IMR-90 (cell line): ENCODE measurements around the gene OR51E1. TPM values are rescaled to one million over a fixed set of nuclear protein-coding genes. Genes with fewer than 3 reads are reported as not detected.

ENCODE experiments used
- ATAC-seq: fragments of 200-7000 bp; cut with Tn5 transposase; 2 replicates; pipeline ENCODE4 v1.9.1; 2020; ENCODE audit warnings: low read depth, mild to moderate bottlenecking, moderate library complexity
- BruUV-seq: library from RNA; stranded (reverse); fragments of 400-500 nt; replicated peaks from 2 replicates; lab custom pipeline; 2021; lab: Mats Ljungman, UMichigan
- CTCF ChIA-PET: fragments of 300-600 bp; formaldehyde crosslinking; extraction: SDS; loops from one replicate; lab custom pipeline; 2021; ENCODE audit warnings: antibody characterized with exemption; lab: Yijun Ruan, JAX
- POLR2A ChIA-PET: fragments of 300-600 bp; sonication (Branson Sonifier 250); formaldehyde crosslinking; loops from one replicate; lab custom pipeline; 2022; ENCODE audit warnings: antibody characterized with exemption; ENCODE audit not compliant: unreplicated experiment; lab: Charles Lee
- DNase-seq: peaks from one replicate; pipeline ENCODE4 v3.0.0; 2013
- H2AFZ ChIP-seq: replicated peaks from 2 replicates; pipeline ENCODE3; 2013; ENCODE audit warnings: low read length, mild to moderate bottlenecking; ENCODE audit not compliant: poor library complexity
- H2AK5ac ChIP-seq: 2 replicates; pipeline ENCODE4 v1.6.1; 2013; ENCODE audit warnings: low read depth, low read length, inconsistent platforms
- H2AK9ac ChIP-seq: replicated peaks from 2 replicates; pipeline ENCODE3; 2013; ENCODE audit warnings: mild to moderate bottlenecking, low read depth, low read length, moderate library complexity; ENCODE audit not compliant: poor library complexity
- H2BK120ac ChIP-seq: 2 replicates; pipeline ENCODE4 v1.6.1; 2013; ENCODE audit warnings: low read depth, low read length, inconsistent platforms
- H2BK15ac ChIP-seq: 3 replicates; pipeline ENCODE4 v1.6.1; 2013; ENCODE audit warnings: low read depth, low read length, inconsistent platforms
- H2BK20ac ChIP-seq: 2 replicates; pipeline ENCODE4 v1.6.1; 2013; ENCODE audit warnings: low read depth, mild to moderate bottlenecking, inconsistent platforms, low read length, moderate library complexity
- H2BK5ac ChIP-seq: 2 replicates; pipeline ENCODE4 v1.6.1; 2013; ENCODE audit warnings: mild to moderate bottlenecking, low read depth, low read length, inconsistent platforms; ENCODE audit not compliant: poor library complexity, severe bottlenecking
- H3K14ac ChIP-seq: replicated peaks from 2 replicates; pipeline ENCODE4 v1.6.1; 2013; ENCODE audit warnings: low read depth, low read length, inconsistent platforms
- H3K18ac ChIP-seq: 2 replicates; pipeline ENCODE4 v1.6.1; 2013; ENCODE audit warnings: low read depth, low read length, control low read depth
- H3K23ac ChIP-seq: 2 replicates; pipeline ENCODE4 v1.6.1; 2013; ENCODE audit warnings: low read depth, low read length, inconsistent platforms
- H3K27ac ChIP-seq: 2 replicates; pipeline ENCODE4 v1.5.1; 2013; ENCODE audit warnings: mild to moderate bottlenecking, control low read depth, low read length; ENCODE audit not compliant: insufficient read depth
- H3K27me3 ChIP-seq: 2 replicates; pipeline ENCODE4 v1.6.1; 2013; ENCODE audit warnings: low read length; ENCODE audit not compliant: control insufficient read depth, insufficient read depth
- H3K36me3 ChIP-seq: 2 replicates; pipeline ENCODE4 v1.6.1; 2013; ENCODE audit warnings: low read length, mixed read lengths; ENCODE audit not compliant: control insufficient read depth, insufficient read depth
- H3K4ac ChIP-seq: 2 replicates; pipeline ENCODE4 v1.6.1; 2013; ENCODE audit warnings: low read depth, low read length, inconsistent platforms
- H3K4me1 ChIP-seq: 2 replicates; pipeline ENCODE4 v1.6.1; 2013; ENCODE audit warnings: low read length, mixed read lengths; ENCODE audit not compliant: control insufficient read depth, insufficient read depth
- H3K4me2 ChIP-seq: 2 replicates; pipeline ENCODE4 v1.6.1; 2013; ENCODE audit warnings: low read depth, mild to moderate bottlenecking, control low read depth, low read length, moderate library complexity
- H3K4me3 ChIP-seq: 2 replicates; pipeline ENCODE4 v1.5.1; 2013; ENCODE audit warnings: low read depth, mild to moderate bottlenecking, control low read depth, low read length, moderate library complexity; ENCODE audit not compliant: insufficient read depth
- H3K56ac ChIP-seq: 2 replicates; pipeline ENCODE4 v1.6.1; 2013; ENCODE audit warnings: low read length, inconsistent platforms; ENCODE audit not compliant: insufficient read depth; ENCODE audit errors: extremely low read depth
- H3K79me1 ChIP-seq, 2 experiments: 2 replicates each; pipeline ENCODE4 v1.6.1; 2013; ENCODE audit warnings: low read length in 2 of 2, inconsistent platforms in 1 of 2, low read depth in 1 of 2
- H3K9ac ChIP-seq: 2 replicates; pipeline ENCODE4 v1.6.1; 2013; ENCODE audit warnings: low read depth, low read length, control low read depth
- H3K9me1 ChIP-seq: 2 replicates; pipeline ENCODE4 v1.6.1; 2013; ENCODE audit warnings: low read length, inconsistent platforms; ENCODE audit not compliant: insufficient read depth
- H3K9me3 ChIP-seq: 2 replicates; pipeline ENCODE4 v1.6.1; 2013; ENCODE audit warnings: low read length; ENCODE audit not compliant: control insufficient read depth, insufficient read depth
- H4K20me1 ChIP-seq: 2 replicates; pipeline ENCODE4 v1.6.1; 2013; ENCODE audit warnings: low read length, inconsistent platforms; ENCODE audit not compliant: insufficient read depth
- H4K5ac ChIP-seq: 2 replicates; pipeline ENCODE4 v1.6.1; 2013; ENCODE audit warnings: mild to moderate bottlenecking, low read depth, low read length, control low read depth
- H4K8ac ChIP-seq, 2 experiments: 2 replicates each; pipeline ENCODE4 v1.6.1; 2013; ENCODE audit warnings: low read depth in 2 of 2, low read length in 2 of 2, control low read depth in 1 of 2, inconsistent platforms in 1 of 2
- H4K91ac ChIP-seq: 2 replicates; pipeline ENCODE4 v1.6.1; 2013; ENCODE audit warnings: low read depth, low read length, inconsistent platforms; ENCODE audit not compliant: insufficient read depth
- BHLHE40 ChIP-seq: fragments of 150-350 bp; IDR thresholded peaks from 2 replicates; pipeline ENCODE4 v1.6.1; 2016; ENCODE audit warnings: mild to moderate bottlenecking, low read depth, low read length
- CEBPB ChIP-seq: IDR thresholded peaks from 2 replicates; pipeline ENCODE4 v1.6.1; 2012; ENCODE audit warnings: low read depth, low read length, improper control_type of control experiment
- CHD1 ChIP-seq: IDR thresholded peaks from 2 replicates; pipeline ENCODE4 v1.6.1; 2012; ENCODE audit warnings: low read depth, low read length, improper control_type of control experiment
- CTCF ChIP-seq: conservative IDR thresholded peaks from 2 replicates; pipeline ENCODE4 v1.5.1; 2012; ENCODE audit warnings: mild to moderate bottlenecking, low read depth, low read length, improper control_type of control experiment
- ELK1 ChIP-seq: fragments of 150-350 bp; IDR thresholded peaks from 2 replicates; pipeline ENCODE4 v1.6.1; 2016; ENCODE audit warnings: low read depth, mild to moderate bottlenecking, low read length, moderate library complexity, borderline replicate concordance
- FOS ChIP-seq: fragments of 150-350 bp; IDR thresholded peaks from 2 replicates; pipeline ENCODE4 v1.6.1; 2016; ENCODE audit warnings: low read depth, low read length
- MAFK ChIP-seq: IDR thresholded peaks from 2 replicates; pipeline ENCODE4 v1.6.1; 2012; ENCODE audit warnings: low read depth, low read length, improper control_type of control experiment
- MAZ ChIP-seq: IDR thresholded peaks from 2 replicates; pipeline ENCODE4 v1.6.1; 2012; ENCODE audit warnings: low read depth, mild to moderate bottlenecking, low read length, improper control_type of control experiment, moderate library complexity, borderline replicate concordance
- MXI1 ChIP-seq: IDR thresholded peaks from 2 replicates; pipeline ENCODE4 v1.6.1; 2012; ENCODE audit warnings: low read depth, mild to moderate bottlenecking, low read length, moderate library complexity, borderline replicate concordance
- NFE2L2 ChIP-seq: fragments of 150-350 bp; IDR thresholded peaks from 2 replicates; pipeline ENCODE4 v1.6.1; 2016; ENCODE audit warnings: low read depth, mild to moderate bottlenecking, low read length
- POLR2A ChIP-seq: IDR thresholded peaks from 2 replicates; pipeline ENCODE4 v1.6.1; 2012; ENCODE audit warnings: mild to moderate bottlenecking, low read depth, low read length
- RAD21 ChIP-seq: IDR thresholded peaks from 2 replicates; pipeline ENCODE4 v1.6.1; 2012; ENCODE audit warnings: low read length, improper control_type of control experiment
- RCOR1 ChIP-seq: IDR thresholded peaks from 2 replicates; pipeline ENCODE4 v1.6.1; 2012; ENCODE audit warnings: mild to moderate bottlenecking, low read length, improper control_type of control experiment; ENCODE audit not compliant: insufficient replicate concordance
- RFX5 ChIP-seq: IDR thresholded peaks from 2 replicates; pipeline ENCODE4 v1.8.0; 2012; ENCODE audit warnings: low read depth, mild to moderate bottlenecking, low read length, moderate library complexity
- SMC3 ChIP-seq: fragments of 150-350 bp; IDR thresholded peaks from 2 replicates; pipeline ENCODE4 v1.6.1; 2016; ENCODE audit warnings: low read depth, mild to moderate bottlenecking, antibody characterized with exemption, low read length, moderate library complexity
- USF2 ChIP-seq: fragments of 150-350 bp; IDR thresholded peaks from 2 replicates; pipeline ENCODE4 v1.6.1; 2017; ENCODE audit warnings: mild to moderate bottlenecking, antibody characterized with exemption, low read length, low read depth
- WGBS, 2 experiments: methylation state at CpG; one replicate each; pipeline versions ENCODE4 v1.1.5 to v1.1.7; 2013; ENCODE audit warnings: missing lambda C conversion rate in 2 of 2; ENCODE audit not compliant: insufficient read length in 1 of 2; ENCODE audit errors: extremely low coverage in 2 of 2; 5-methylcytosine and 5-hydroxymethylcytosine counted together
- dilution Hi-C: fragments of 300-500 bp; cut with HindIII; formaldehyde crosslinking; loops from one replicate; pipeline ENCODE4 v1.14.3; 2018; ENCODE audit warnings: low sequenced_read_pairs; ENCODE audit not compliant: unreplicated experiment
- in situ Hi-C: fragments of 300-500 bp; cut with MboI; formaldehyde crosslinking; loops from 3 replicates; pipeline ENCODE4 v1.14.3; 2019; ENCODE audit warnings: low sequenced_read_pairs, inconsistent platforms, mixed read lengths
- intact Hi-C: fragments of 100-400 bp; cut with micrococcal nuclease; formaldehyde crosslinking; loops from 2 replicates; pipeline ENCODE4 v1.10.0; 2022
- polyA plus RNA-seq, 3 experiments: library from polyadenylated mRNA; depleted of rRNA; stranded (reverse); fragments of >200 nt; gene quantifications; 2 replicates each; pipeline ENCODE4 v1.2.3, GENCODE V29; 2012; ENCODE audit warnings: low replicate concordance in 1 of 3
- total RNA-seq: library from RNA; depleted of rRNA; stranded (reverse); fragments of >200 nt; gene quantifications from 2 replicates; pipeline ENCODE4 v1.2.3, GENCODE V29; 2012

Gene OR51E1
- total and polyA plus RNA-seq, 2 of the 4 experiments (the other 2 are of a cell fraction), result 0.02 TPM; not detected in 1

GRCh38 chr11:4662876-4663275 is 19.1 kb downstream of the OR51E1 start:
- ATAC-seq, result no peak
- Histone ChIP-seq H2BK20ac (no peak overlapping the region), H3K9ac (no peak overlapping the region), H2BK15ac (no peak overlapping the region), H2BK5ac (no peak overlapping the region), H2AFZ (no peak overlapping the region), H3K14ac (no peak overlapping the region), H3K36me3 (no peaks in the 10 kb centered on the region), H3K9me1 (peaks cover 8% of the 10 kb centered on the region; the same call in 1 of the 2 replicates), H2AK9ac (no peak overlapping the region), H2BK120ac (no peak overlapping the region), H3K4ac (no peak overlapping the region), H2AK5ac (no peak overlapping the region), H4K5ac (no peak overlapping the region), H4K91ac (no peak overlapping the region), H3K4me1 (peaks cover 2% of the 10 kb centered on the region; the same call in 1 of the 2 replicates), H4K8ac (no peak overlapping the region), H3K23ac (no peak overlapping the region), H4K20me1 (no peaks in the 10 kb centered on the region), H3K9me3 (no peaks in the 10 kb centered on the region), H3K4me2 (no peak overlapping the region), H3K27me3 (no peaks in the 10 kb centered on the region), H3K27ac (no peak overlapping the region), H3K4me3 (no peak overlapping the region), H3K79me1 (no peaks in the 10 kb centered on the region), H3K56ac (no peak overlapping the region), H3K18ac (no peak overlapping the region)
- WGBS, 2 experiments, result no CpG with 5 or more reads among the region's 6 CpGs
- TF ChIP-seq RCOR1 (no peak), SMC3 (no peak), POLR2A (no peak), CTCF (no peak), ELK1 (no peak), FOS (no peak), BHLHE40 (no peak), MAZ (no peak), MXI1 (no peak), RAD21 (no peak), MAFK (no peak), RFX5 (no peak), NFE2L2 (no peak), CHD1 (no peak), CEBPB (no peak), USF2 (no peak)
- intact Hi-C loops (no loop called here), in situ Hi-C loops (no loop called here), dilution Hi-C loops (no loop called here)
- no TSS peak for BruUV-seq
- ChIA-PET CTCF (no interaction called here), POLR2A (no interaction called here)
- no peak for DNase-seq
